Vagina (tissue), 2 donors: ENCODE data around the gene ADAMTS16. TPM values are rescaled to one million over a fixed set of nuclear protein-coding genes. Genes with fewer than 3 reads are reported as not detected.
A peak's percentile ranks its signal among the peaks of the same experiment; 100 is the strongest.

Experiments
- DNase-seq, 2 donors: peaks; one replicate each; pipeline ENCODE4 v3.0.0-alpha.2; 2017; ENCODE audit errors: extremely low spot score in 2 of 2
- H3K27ac ChIP-seq: fragments of 200-600 bp; sonication (generic); one replicate; pipeline ENCODE4 v1.5.1; 2019
- H3K27me3 ChIP-seq: fragments of 200-600 bp; sonication (generic); one replicate; pipeline ENCODE4 v1.5.1; 2019
- H3K36me3 ChIP-seq, 2 donors: fragments of 200-600 bp; sonication (generic); one replicate each; pipeline ENCODE4 v1.5.1; 2017 to 2019
- H3K4me1 ChIP-seq: fragments of 200-600 bp; sonication (generic); one replicate; pipeline ENCODE4 v1.5.1; 2019
- H3K4me3 ChIP-seq, 2 donors: fragments of 200-600 bp; sonication (generic); 1 replicate in 1 of 2; 2 replicates in 1 of 2; pipeline ENCODE4 v1.5.1; 2016 to 2019
- H3K9me3 ChIP-seq: fragments of 200-600 bp; sonication (generic); one replicate; pipeline ENCODE4 v1.5.1; 2019
- CTCF ChIP-seq, 3 experiments: fragments of 450-650 bp in 2 of 3; fragments of 200-600 bp in 1 of 3; sonication (generic) in 1 of 3; IDR thresholded peaks; one replicate each; pipeline ENCODE4 v1.5.1; 2017 to 2019; ENCODE audit warnings: antibody characterized with exemption in 3 of 3, mild to moderate bottlenecking in 2 of 3, moderate library complexity in 2 of 3
- POLR2A ChIP-seq, 2 donors: fragments of 450-650 bp; IDR thresholded peaks; one replicate each; pipeline ENCODE4 v1.6.1; 2017; ENCODE audit warnings: antibody characterized with exemption in 2 of 2, mild to moderate bottlenecking in 2 of 2, moderate library complexity in 2 of 2
- POLR2AphosphoS5 ChIP-seq, 2 donors: sonication (generic); formaldehyde crosslinking; IDR thresholded peaks; one replicate each; pipeline ENCODE4 v1.9.0; 2017; ENCODE audit warnings: antibody characterized with exemption in 2 of 2, mild to moderate bottlenecking in 2 of 2, low read depth in 1 of 2; ENCODE audit not compliant: insufficient read depth in 1 of 2
- intact Hi-C: fragments of 100-400 bp; cut with DNase I; formaldehyde crosslinking; loops from one replicate; pipeline ENCODE4 v1.15.1; 2023
- total RNA-seq: library from RNA; depleted of rRNA; stranded (reverse); fragments of >200 nt; gene quantifications from one replicate; pipeline ENCODE4 v1.2.3, GENCODE V29; 2016

Gene ADAMTS16
- total RNA-seq, 1 donor from 2014 or later = 0.49 TPM

GRCh38 chr5:5240234-5240633 is 100.1 kb downstream of the ADAMTS16 start:
- no peaks in the 10 kb centered on the region for H3K9me3 ChIP-seq
- no peaks in the 10 kb centered on the region for H3K27me3 ChIP-seq
- no peak overlapping the region for H3K4me3 ChIP-seq
- no peaks in the 10 kb centered on the region for H3K36me3 ChIP-seq
- DNase-seq = no peak
- H3K27ac ChIP-seq = no peak overlapping the region
- no peak for TF ChIP-seq POLR2A (IDR thresholded peaks at IDR 0.05)
- no peak for TF ChIP-seq POLR2AphosphoS5 (IDR thresholded peaks at IDR 0.05; ENCODE audit: insufficient read depth in 1 of 2, low read depth in 1 of 2)
- TF ChIP-seq CTCF (IDR thresholded peaks at IDR 0.05) = no peak
- intact Hi-C loops = no loop called here
- H3K4me1 ChIP-seq = no peaks in the 10 kb centered on the region

- H3K4me3 ChIP-seq = no peak overlapping the region
- intact Hi-C loops = no loop called here
Observed at GRCh38 chr5:5242056-5242455, 101.9 kb downstream of the ADAMTS16 start.

DNA sequence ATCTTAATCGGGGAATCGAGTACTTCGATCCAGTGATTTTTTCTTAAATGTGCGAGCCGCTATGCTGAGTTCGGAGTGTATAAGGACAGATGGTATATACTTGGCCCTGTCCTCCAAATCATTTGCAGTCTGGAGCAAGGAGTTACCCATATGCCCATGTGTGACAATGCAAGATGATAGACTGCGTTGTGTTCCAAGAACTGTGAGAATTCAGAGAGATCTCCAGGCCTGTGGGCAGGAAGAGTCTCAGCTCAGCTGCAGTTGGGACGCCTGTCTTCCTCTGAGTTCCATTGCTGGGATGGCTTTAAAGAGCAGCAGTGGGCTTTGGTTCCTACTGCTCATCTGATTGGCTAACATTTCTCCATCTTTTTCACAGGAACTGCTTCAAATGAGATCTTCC is 106.6 kb downstream of the ADAMTS16 start:
- H3K4me3 ChIP-seq = no peak overlapping the region
- no peak for DNase-seq
- TF ChIP-seq POLR2A (IDR thresholded peaks at IDR 0.05) = no peak
- TF ChIP-seq POLR2AphosphoS5 (IDR thresholded peaks at IDR 0.05; ENCODE audit: insufficient read depth in 1 of 2, low read depth in 1 of 2) = no peak
- TF ChIP-seq CTCF (IDR thresholded peaks at IDR 0.05) = no peak

More at GRCh38 chr5:5242056-5242455, 101.9 kb downstream of the ADAMTS16 start:
- TF ChIP-seq POLR2AphosphoS5 (IDR thresholded peaks at IDR 0.05; ENCODE audit: insufficient read depth in 1 of 2, low read depth in 1 of 2) = no peak
- no peak for TF ChIP-seq CTCF (IDR thresholded peaks at IDR 0.05)
- TF ChIP-seq POLR2A (IDR thresholded peaks at IDR 0.05) = no peak
- Histone ChIP-seq H3K4me1 (no peaks in the 10 kb centered on the region), H3K27ac (no peak overlapping the region), H3K9me3 (no peaks in the 10 kb centered on the region), H3K27me3 (no peaks in the 10 kb centered on the region), H3K36me3 (no peaks in the 10 kb centered on the region)
- no peak for DNase-seq

GRCh38 chr5:5250758-5251157 is 110.6 kb downstream of the ADAMTS16 start:
- H3K36me3 ChIP-seq = no peaks in the 10 kb centered on the region
- no peak overlapping the region for H3K27ac ChIP-seq
- H3K4me1 ChIP-seq = no peaks in the 10 kb centered on the region
- H3K4me3 ChIP-seq = no peak overlapping the region
- intact Hi-C loops = no loop called here
- peak in 1 of 2 donors; percentile 64 for DNase-seq
- H3K9me3 ChIP-seq = no peaks in the 10 kb centered on the region
- TF ChIP-seq POLR2A (IDR thresholded peaks at IDR 0.05) (no peak), CTCF (IDR thresholded peaks at IDR 0.05) (no peak), POLR2AphosphoS5 (IDR thresholded peaks at IDR 0.05; ENCODE audit: insufficient read depth in 1 of 2, low read depth in 1 of 2) (no peak)
- H3K27me3 ChIP-seq = no peaks in the 10 kb centered on the region

More for the DNA sequence above, 106.6 kb downstream of the ADAMTS16 start:
- intact Hi-C loops = no loop called here
- no peaks in the 10 kb centered on the region for H3K4me1 ChIP-seq
- H3K36me3 ChIP-seq = no peaks in the 10 kb centered on the region
- no peaks in the 10 kb centered on the region for H3K9me3 ChIP-seq
- no peaks in the 10 kb centered on the region for H3K27me3 ChIP-seq
- no peak overlapping the region for H3K27ac ChIP-seq

GRCh38 chr5:5252106-5252505 is 112.0 kb downstream of the ADAMTS16 start:
- no peak for DNase-seq
- no peaks in the 10 kb centered on the region for H3K27me3 ChIP-seq
- TF ChIP-seq POLR2A (IDR thresholded peaks at IDR 0.05) = no peak
- no peak for TF ChIP-seq POLR2AphosphoS5 (IDR thresholded peaks at IDR 0.05; ENCODE audit: insufficient read depth in 1 of 2, low read depth in 1 of 2)
- TF ChIP-seq CTCF (IDR thresholded peaks at IDR 0.05) = no peak
- H3K27ac ChIP-seq = no peak overlapping the region
- intact Hi-C loops = no loop called here
- H3K4me1 ChIP-seq = no peaks in the 10 kb centered on the region
- H3K4me3 ChIP-seq = no peak overlapping the region
- H3K36me3 ChIP-seq = no peaks in the 10 kb centered on the region
- no peaks in the 10 kb centered on the region for H3K9me3 ChIP-seq
